ENCODE data around the gene PRKAG2. TPM values are rescaled to one million over a fixed set of nuclear protein-coding genes. Genes with fewer than 3 reads are reported as not detected.
A peak's percentile ranks its signal among the peaks of the same experiment; 100 is the strongest.

PRKAG2 gene
- total RNA-seq, 1 experiment from 2014 or later: 73.9 TPM

DNA sequence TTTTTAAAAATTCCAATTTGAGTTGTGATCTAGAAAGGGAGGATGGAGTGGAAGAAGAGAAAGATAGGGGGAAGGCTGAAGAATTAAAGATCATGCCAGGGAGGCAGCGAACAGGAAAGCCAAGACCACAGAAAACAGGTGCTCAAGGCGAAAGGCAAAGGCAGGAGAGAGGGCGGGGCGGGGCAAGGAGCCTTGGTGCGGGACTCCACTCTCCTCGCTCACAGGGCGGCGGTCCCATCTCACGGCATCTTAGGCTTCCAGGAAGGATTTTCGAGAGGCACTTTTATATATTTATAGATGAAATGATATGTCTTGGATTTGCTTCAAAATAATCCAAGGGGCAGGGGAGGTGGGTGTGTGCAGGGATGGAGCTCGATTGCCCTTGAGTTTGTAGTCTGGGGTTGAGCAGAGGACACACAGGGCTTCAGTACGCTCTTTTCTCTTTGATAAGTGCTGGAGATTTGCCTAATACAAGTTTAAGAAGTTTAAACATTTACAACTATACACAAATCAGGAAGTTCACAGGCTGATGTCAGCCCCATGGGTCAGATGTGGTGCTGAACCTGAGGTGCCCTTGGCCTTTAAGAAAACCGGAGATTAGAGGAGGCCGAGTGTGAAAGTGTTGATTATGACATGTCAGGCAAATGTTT, 161.1 kb downstream of the PRKAG2 start:
- ChIA-PET CTCF (interaction anchor here (0.6 to 1.1 kb wide), 2 partner anchors 18 to 19 kb away, joined by 3 read pairs; no protein-coding TSS in a partner anchor), POLR2A (no interaction called here)
- TF ChIP-seq, protein P1, sequence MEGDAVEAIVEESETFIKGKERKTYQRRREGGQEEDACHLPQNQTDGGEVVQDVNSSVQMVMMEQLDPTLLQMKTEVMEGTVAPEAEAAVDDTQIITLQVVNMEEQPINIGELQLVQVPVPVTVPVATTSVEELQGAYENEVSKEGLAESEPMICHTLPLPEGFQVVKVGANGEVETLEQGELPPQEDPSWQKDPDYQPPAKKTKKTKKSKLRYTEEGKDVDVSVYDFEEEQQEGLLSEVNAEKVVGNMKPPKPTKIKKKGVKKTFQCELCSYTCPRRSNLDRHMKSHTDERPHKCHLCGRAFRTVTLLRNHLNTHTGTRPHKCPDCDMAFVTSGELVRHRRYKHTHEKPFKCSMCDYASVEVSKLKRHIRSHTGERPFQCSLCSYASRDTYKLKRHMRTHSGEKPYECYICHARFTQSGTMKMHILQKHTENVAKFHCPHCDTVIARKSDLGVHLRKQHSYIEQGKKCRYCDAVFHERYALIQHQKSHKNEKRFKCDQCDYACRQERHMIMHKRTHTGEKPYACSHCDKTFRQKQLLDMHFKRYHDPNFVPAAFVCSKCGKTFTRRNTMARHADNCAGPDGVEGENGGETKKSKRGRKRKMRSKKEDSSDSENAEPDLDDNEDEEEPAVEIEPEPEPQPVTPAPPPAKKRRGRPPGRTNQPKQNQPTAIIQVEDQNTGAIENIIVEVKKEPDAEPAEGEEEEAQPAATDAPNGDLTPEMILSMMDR (IDR thresholded peaks at IDR 0.05; ENCODE audit: unreplicated experiment): no peak
- peaks cover 19% of the 10 kb centered on the region for H3K4me1 Mint-ChIP-seq (ENCODE audit: insufficient read depth, unreplicated experiment)
- no peak for DNase-seq (ENCODE audit: unreplicated experiment)
- H3K4me3 Mint-ChIP-seq (ENCODE audit: unreplicated experiment): no peak overlapping the region
- intact Hi-C loops (cut with micrococcal nuclease): no loop called here
- H3K9me3 Mint-ChIP-seq (ENCODE audit: unreplicated experiment): no peaks in the 10 kb centered on the region
- H3K27me3 Mint-ChIP-seq (ENCODE audit: insufficient read depth, unreplicated experiment): no peaks in the 10 kb centered on the region
- no peaks in the 10 kb centered on the region for H3K36me3 Mint-ChIP-seq (ENCODE audit: insufficient read depth, unreplicated experiment)
- no TSS peak for BruUV-seq (replicated peaks)
- peak overlapping the region; percentile 39 for H3K27ac Mint-ChIP-seq (ENCODE audit: low read depth, unreplicated experiment)

DNA sequence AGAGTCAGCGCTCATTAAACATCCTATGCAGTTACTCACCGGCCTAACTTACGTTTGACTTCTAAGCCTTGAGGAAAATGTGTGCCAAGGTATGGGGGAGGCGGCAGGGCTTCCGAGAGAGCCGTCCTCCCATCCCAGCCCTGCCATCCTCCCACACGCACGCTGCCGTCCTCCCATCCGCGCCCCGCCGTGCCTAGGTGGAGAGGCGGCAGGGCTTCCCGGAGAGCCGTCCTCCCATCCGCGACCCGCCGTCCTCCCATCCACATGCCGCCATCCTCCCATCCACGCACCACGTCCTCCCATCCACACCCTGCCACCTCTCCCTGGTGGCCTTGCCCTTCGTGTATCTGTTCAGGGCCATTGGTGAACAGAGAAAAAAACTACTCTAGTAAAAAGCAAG, 162.7 kb downstream of the PRKAG2 start:
- DNase-seq (ENCODE audit: unreplicated experiment): no peak
- Mint-ChIP-seq H3K27ac (ENCODE audit: low read depth, unreplicated experiment) (no peak overlapping the region), H3K4me3 (ENCODE audit: unreplicated experiment) (no peak overlapping the region), H3K4me1 (ENCODE audit: insufficient read depth, unreplicated experiment) (peaks cover 19% of the 10 kb centered on the region), H3K9me3 (ENCODE audit: unreplicated experiment) (no peaks in the 10 kb centered on the region), H3K36me3 (ENCODE audit: insufficient read depth, unreplicated experiment) (no peaks in the 10 kb centered on the region), H3K27me3 (ENCODE audit: insufficient read depth, unreplicated experiment) (no peaks in the 10 kb centered on the region)
- ChIA-PET POLR2A (interaction anchor here (0.5 to 0.6 kb wide), 2 partner anchors 29 to 76 kb away, joined by 3 read pairs; no protein-coding TSS in a partner anchor), CTCF (interaction anchor here (1.0 kb wide), 1 partner anchor 11 kb away, joined by 3 read pairs; no protein-coding TSS in a partner anchor)
- no TSS peak for BruUV-seq (replicated peaks)
- intact Hi-C loops (cut with micrococcal nuclease): no loop called here
- TF ChIP-seq, protein P1 (IDR thresholded peaks at IDR 0.05; ENCODE audit: unreplicated experiment): no peak

DNA sequence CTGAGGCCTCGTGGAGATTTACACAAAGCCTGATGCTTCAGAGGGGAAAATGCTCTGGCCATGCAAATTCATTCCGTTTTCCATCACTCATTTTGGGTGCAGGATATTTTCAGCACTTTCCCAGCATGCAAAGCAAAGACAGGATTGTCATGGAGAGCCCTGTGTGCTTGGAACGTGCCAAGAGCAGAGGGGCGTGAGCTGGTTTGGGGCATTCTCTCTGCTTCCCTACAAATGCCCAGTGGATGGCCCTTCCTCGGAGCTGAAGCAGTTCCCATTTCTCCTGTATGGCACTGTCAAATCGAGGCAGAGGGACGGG, 164.1 kb downstream of the PRKAG2 start:
- no peak for DNase-seq (ENCODE audit: unreplicated experiment)
- Mint-ChIP-seq H3K27ac (ENCODE audit: low read depth, unreplicated experiment) (no peak overlapping the region), H3K36me3 (ENCODE audit: insufficient read depth, unreplicated experiment) (no peaks in the 10 kb centered on the region), H3K9me3 (ENCODE audit: unreplicated experiment) (no peaks in the 10 kb centered on the region), H3K4me1 (ENCODE audit: insufficient read depth, unreplicated experiment) (peaks cover 19% of the 10 kb centered on the region), H3K27me3 (ENCODE audit: insufficient read depth, unreplicated experiment) (no peaks in the 10 kb centered on the region), H3K4me3 (ENCODE audit: unreplicated experiment) (no peak overlapping the region)
- intact Hi-C loops (cut with micrococcal nuclease): no loop called here
- TF ChIP-seq, protein P1 (IDR thresholded peaks at IDR 0.05; ENCODE audit: unreplicated experiment): no peak
- BruUV-seq (replicated peaks): no TSS peak
- ChIA-PET POLR2A (interaction anchor here (0.6 kb wide), 1 partner anchor 15 kb away, joined by 3 read pairs; no protein-coding TSS in a partner anchor), CTCF (interaction anchor here (0.7 kb wide), 1 partner anchor 19 kb away, joined by 3 read pairs; no protein-coding TSS in a partner anchor)

DNA sequence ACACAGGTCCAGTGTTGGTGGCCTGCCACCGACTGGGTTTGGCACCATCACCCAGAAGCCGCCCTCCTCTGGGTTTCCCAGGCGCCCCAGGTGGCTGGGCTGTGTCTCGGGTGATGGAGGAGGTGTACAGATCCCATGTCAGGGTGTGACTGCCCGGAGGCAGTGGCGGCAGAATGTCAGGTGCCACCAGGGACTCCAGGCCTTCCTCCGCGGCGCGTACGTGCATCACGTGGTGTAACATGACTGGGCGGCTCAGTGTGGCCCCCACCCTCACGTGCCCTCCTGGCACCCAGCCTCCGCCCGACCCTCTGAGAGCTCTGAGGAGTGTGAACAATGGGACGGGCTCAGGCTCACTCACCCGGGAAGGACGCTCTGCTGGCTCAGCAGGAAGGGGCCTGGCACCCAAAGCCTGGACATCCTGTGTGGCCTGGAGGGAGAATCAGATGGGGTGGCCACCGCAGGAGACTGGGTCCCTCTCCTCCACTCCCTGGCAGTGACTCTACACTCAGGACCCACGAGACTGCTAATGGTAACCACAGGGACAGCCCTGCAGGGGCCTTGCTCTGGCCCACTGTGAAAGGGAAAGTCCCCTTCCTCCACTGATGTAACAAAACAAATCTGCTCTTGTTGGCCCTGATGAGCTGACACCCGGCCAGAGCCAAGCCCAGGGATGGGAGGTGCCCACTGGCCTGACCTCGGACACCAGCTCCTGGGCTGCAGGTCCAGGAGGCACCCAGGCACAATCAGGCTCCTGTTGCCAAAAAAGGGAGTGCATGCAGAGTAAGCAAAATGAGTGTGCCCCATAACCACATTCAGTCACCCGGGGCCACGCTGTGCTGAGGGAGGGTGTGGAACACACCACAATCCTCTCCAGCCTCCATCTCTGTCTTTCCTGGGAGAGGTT, 164.8 kb downstream of the PRKAG2 start:
- TF ChIP-seq, protein P1 (IDR thresholded peaks at IDR 0.05; ENCODE audit: unreplicated experiment): no peak
- DNase-seq (ENCODE audit: unreplicated experiment): no peak
- Mint-ChIP-seq H3K27ac (ENCODE audit: low read depth, unreplicated experiment) (no peak overlapping the region), H3K9me3 (ENCODE audit: unreplicated experiment) (no peaks in the 10 kb centered on the region), H3K4me3 (ENCODE audit: unreplicated experiment) (no peak overlapping the region), H3K36me3 (ENCODE audit: insufficient read depth, unreplicated experiment) (no peaks in the 10 kb centered on the region), H3K27me3 (ENCODE audit: insufficient read depth, unreplicated experiment) (no peaks in the 10 kb centered on the region), H3K4me1 (ENCODE audit: insufficient read depth, unreplicated experiment) (peaks cover 19% of the 10 kb centered on the region)
- POLR2A ChIA-PET: no interaction called here
- CTCF ChIA-PET: interaction anchor here (0.7 kb wide), 1 partner anchor 18 kb away, joined by 3 read pairs; no protein-coding TSS in a partner anchor
- no TSS peak for BruUV-seq (replicated peaks)
- intact Hi-C loops (cut with micrococcal nuclease): no loop called here
